B cell (primary cell): ENCODE results near the gene ING5.

Experiments
- EZH2 ChIP-seq: IDR thresholded peaks from 2 replicates; pipeline ENCODE4 v1.6.1; 2012; ENCODE audit warnings: borderline replicate concordance, low read depth, mild to moderate bottlenecking, moderate library complexity, low read length; ENCODE audit not compliant: insufficient read depth, poor library complexity, severe bottlenecking
- TF ChIP-seq, protein P1 (sequence below): fragments of 200-600 bp; IDR thresholded peaks from one replicate; pipeline ENCODE4 v1.8.0; 2022; ENCODE audit warnings: antibody characterized with exemption, mild to moderate bottlenecking

DNA sequence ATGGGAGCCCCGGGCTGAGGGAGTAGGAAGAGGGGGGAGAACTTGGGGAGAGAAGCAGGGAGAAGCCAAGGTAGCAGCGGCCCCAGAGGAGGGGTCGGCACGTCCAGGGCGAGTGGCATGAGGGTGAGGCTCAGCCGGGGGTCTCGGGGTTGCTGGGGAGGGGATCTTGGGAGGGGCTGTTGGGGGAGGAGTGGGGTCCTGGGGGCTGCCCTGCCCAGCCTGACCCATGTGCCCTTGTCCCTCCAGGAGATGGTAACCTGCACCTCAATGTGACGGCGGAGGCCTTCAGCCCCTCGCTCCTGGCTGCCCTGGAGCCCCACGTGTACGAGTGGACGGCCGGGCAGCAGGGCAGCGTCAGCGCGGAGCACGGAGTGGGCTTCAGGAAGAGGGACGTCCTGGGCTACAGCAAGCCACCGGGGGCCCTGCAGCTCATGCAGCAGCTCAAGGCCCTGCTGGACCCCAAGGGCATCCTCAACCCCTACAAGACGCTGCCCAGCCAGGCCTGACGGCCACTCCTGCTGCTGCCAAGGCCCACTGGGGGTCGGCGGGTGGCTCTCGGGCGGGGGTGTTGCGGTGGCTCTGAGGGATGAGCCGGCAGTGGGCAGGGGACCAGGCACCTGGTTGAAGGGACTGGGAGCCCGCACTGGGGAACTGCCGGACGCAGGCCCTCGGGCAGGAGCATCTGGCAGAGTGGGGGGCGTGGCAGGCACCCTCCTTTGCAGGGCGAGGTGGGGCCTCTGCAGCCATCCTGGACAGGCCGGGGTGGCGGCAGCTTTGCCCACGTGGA lies 65.8 kb downstream of the ING5 start:
- no peak for TF ChIP-seq EZH2
- TF ChIP-seq, protein P1, sequence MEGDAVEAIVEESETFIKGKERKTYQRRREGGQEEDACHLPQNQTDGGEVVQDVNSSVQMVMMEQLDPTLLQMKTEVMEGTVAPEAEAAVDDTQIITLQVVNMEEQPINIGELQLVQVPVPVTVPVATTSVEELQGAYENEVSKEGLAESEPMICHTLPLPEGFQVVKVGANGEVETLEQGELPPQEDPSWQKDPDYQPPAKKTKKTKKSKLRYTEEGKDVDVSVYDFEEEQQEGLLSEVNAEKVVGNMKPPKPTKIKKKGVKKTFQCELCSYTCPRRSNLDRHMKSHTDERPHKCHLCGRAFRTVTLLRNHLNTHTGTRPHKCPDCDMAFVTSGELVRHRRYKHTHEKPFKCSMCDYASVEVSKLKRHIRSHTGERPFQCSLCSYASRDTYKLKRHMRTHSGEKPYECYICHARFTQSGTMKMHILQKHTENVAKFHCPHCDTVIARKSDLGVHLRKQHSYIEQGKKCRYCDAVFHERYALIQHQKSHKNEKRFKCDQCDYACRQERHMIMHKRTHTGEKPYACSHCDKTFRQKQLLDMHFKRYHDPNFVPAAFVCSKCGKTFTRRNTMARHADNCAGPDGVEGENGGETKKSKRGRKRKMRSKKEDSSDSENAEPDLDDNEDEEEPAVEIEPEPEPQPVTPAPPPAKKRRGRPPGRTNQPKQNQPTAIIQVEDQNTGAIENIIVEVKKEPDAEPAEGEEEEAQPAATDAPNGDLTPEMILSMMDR, result no peak
